ENCODE measurements around the gene FOSL2.

FOSL2 gene

DNA sequence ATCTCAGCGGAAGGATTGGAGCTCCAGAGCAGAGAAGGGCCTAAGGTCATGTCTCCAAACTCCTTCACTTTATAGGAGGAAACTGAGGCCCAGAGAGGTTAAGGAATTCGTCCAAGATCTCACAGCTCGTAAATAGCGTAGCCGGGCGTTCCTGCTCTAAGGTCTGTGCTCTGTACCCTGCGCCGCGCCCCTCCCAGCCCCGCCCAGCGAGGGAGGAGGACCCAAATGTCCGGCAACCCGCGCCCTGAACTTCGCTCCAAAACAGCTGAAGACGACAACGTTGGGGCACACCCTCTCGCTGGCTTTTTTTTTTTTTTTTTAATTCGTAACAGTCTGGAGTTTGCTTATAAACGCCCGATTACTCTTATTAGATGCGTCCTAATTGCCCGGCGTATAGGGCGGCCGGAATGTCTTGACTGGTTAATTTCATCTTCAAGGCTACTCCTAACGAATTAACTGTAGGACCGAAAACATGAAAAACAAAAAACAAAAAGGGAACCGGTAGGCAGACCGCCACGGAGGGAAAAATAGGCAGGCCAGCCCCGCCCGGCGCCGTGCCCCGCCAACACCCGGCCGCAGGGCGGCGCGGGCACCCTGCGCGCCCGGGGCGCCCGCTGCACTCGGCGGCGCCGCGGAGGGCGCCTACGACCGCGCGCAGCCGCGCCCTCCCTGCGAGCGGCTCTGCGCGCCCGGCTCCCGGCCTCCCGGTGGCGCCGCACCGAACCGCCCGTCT lies 928 bp upstream of the FOSL2 start:
- peak overlapping the region; percentile 67 for H3K4me3 ChIP-seq (ENCODE audit: low read depth, low read length)
- peak; percentile 73 for DNase-seq (ENCODE audit: low read depth)

DNA sequence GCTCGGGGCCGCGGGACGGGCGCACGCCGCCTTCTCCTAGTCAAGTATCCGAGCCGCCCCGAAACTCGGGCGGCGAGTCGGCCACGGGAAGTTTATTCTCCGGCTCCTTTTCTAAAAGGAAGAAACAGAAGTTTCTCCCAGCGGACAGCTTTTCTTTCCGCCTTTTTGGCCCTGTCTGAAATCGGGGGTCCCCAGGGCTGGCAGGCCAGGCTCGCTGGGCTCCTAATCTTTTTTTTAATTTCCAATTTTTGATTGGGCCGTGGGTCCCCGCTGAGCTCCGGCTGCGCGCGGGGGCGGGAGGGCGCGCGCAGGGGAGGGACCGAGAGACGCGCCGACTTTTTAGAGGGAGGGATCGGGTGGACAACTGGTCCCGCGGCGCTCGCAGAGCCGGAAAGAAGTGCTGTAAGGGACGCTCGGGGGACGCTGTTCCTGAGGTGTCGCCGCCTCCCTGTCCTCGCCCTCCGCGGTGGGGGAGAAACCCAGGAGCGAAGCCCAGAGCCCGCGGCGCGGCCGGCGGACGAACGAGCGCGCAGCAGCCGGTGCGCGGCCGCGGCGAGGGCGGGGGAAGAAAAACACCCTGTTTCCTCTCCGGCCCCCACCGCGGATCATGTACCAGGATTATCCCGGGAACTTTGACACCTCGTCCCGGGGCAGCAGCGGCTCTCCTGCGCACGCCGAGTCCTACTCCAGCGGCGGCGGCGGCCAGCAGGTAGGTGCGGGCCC lies 617 bp downstream of the FOSL2 start:
- peak overlapping the region; percentile 67 for H3K4me3 ChIP-seq (ENCODE audit: low read depth, low read length)
- DNase-seq (ENCODE audit: low read depth), result no peak

GRCh38 chr2:28394331-28394877 lies 1.7 kb downstream of the FOSL2 start:
- no peak for DNase-seq (ENCODE audit: low read depth)
- H3K4me3 ChIP-seq (ENCODE audit: low read depth, low read length), result peak overlapping the region; percentile 67

DNA sequence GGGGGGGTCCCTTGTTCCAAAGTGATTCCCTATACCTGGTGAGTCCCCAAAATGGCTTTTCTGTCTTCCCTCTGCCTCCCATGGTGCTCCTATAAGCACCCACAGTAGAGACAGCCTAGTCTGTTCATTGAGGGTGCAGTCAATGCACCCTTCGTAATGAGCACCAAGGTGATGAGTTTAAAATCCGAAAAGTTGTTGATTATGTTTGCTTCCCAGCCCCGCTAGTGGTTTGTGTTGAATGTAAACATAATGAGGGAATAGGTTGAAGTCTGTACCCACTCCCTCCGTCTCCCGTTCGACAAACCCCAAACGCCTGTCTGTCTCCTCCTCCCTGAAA lies 2.3 kb downstream of the FOSL2 start:
- no peak for DNase-seq (ENCODE audit: low read depth)
- peak overlapping the region; percentile 67 for H3K4me3 ChIP-seq (ENCODE audit: low read depth, low read length)

DNA sequence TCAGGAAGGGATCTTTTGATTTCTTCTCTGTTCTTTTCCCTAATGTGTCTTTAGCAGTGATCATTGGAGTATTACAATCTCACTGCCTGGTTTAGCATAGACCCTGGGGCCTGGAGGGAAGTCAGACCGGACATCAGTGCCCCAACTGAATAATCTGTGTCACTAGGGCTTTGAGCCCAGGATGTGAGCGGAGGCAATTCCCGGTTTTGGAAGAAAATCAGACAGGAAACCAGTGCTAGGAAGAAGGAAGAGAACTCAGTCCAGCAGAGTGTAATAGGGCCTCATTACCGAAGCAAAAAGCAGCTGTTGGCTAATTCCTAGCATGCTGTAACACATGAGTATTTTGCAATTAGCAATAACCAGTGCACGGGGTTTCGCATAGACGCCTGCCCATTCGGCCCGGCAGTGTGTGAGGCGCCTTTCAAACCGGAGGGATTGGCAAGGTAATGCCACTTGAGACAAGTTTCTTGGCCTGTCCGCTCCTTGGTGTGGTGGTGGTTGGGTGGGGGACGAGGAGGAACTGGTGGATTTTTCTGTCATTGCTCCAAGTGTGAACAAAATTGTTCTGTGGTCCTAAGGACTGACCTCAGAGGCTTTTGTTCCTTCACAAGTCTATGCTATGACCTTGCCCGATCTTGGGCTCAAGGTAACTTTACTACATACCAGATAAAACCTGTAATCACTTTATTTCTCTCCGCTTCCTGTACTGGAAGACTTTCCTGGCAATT lies 2.8 kb downstream of the FOSL2 start:
- no peak for DNase-seq (ENCODE audit: low read depth)
- peak overlapping the region; percentile 67 for H3K4me3 ChIP-seq (ENCODE audit: low read depth, low read length)

- no peak for DNase-seq (ENCODE audit: low read depth)
- H3K4me3 ChIP-seq (ENCODE audit: low read depth, low read length), result peak overlapping the region; percentile 67
These were observed 4.4 kb downstream of the FOSL2 start for GRCh38 chr2:28397043-28397381.

DNA sequence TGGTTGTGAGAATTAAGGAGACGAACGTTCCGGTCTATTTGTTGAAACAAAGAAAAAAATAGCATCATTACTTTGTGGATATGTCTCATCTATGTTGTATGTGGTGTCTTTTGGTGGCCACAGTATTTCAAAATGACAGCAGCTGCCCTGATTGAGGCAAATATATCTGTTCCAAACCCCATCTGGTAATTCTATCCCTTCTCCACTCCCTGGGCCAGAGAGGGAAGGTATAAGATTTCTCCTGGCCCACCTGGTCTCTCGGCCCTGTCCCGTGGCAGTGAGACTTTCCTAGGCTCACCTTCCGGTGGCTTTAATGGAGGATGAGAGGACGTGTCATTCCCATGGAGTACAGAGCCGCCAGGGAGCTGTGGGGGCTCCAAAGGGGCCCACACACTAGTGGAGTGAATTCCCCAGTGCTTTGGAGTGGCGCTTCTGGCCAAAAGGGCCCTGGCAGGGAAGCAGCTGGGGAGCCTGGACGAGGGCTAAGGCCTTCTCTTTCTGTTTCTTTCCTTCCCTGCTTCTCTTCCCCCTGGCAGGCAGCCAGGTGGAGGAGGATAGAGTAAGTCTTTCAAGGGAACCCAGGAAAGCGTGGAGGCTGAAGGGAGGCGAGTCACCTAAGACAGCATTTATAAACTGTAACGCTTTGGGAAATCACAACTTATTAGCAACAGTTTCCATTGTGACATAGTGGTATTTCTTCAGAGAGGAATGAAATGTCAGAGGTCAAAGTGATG lies 5.6 kb downstream of the FOSL2 start:
- peak; percentile 42 for DNase-seq (ENCODE audit: low read depth)
- peak overlapping the region; percentile 67 for H3K4me3 ChIP-seq (ENCODE audit: low read depth, low read length)

DNA sequence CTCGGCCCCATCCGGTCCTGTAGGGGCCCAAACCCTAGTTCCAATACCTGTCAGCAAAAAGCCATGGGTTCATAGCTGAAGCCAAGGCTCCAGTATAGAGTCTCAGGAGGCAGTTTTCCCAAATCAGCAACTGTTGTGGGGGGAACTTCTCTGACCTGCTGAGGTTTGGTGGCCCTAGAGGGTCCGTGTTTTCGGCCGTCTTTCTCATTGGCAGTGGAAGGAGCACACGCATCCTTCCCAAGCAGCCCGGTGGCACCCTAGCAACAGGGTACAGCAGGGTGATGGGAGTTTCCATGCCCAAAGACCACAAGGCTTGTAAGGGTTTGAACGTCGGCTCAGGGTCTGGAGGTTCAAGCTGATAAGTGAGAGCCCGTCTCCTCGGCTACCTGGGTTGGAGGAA lies 6.6 kb downstream of the FOSL2 start:
- DNase-seq (ENCODE audit: low read depth), result no peak
- H3K4me3 ChIP-seq (ENCODE audit: low read depth, low read length), result no peak overlapping the region

DNA sequence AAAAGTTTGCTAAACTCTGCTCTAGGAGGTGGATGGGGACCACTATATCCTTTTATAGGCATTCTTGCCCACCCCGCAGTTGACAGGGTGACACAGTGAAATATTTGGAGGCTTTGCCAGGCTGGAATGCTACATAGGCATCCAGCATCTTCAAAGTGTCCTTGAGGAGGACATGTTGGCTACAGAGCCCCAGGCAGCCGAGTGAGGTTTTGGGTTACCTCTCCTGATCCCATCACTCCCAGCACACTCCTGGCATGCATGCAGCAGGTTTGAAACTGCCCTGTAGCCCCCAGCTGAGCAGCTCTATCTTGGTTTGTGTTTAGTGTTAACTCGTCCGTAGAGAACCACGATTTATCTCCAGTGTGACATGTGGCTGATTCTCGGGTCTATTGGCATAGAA lies 7.3 kb downstream of the FOSL2 start:
- DNase-seq (ENCODE audit: low read depth), result no peak
- H3K4me3 ChIP-seq (ENCODE audit: low read depth, low read length), result no peak overlapping the region

GRCh38 chr2:28400419-28400818 lies 7.8 kb downstream of the FOSL2 start:
- H3K4me3 ChIP-seq (ENCODE audit: low read depth, low read length), result no peak overlapping the region

DNA sequence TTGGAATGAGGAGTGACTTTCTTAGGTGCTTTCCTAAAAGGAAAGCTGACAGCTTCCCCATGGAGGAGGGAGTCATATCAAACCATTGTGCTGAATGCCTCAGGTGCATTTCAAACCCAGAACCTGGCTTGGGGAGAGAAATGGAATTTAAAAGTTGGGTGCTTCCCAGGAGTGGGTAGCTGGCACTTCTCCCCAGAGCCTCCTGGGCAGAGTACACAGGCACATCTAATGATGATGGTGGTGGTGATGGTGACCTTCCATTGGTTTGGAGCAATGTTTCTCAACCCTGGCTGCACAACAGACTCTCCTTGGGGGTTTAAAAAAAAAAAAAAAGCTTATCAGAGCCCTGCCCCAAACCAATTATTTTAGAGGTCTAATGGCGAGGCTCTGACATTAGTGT lies 8.3 kb downstream of the FOSL2 start:
- H3K4me3 ChIP-seq (ENCODE audit: low read depth, low read length), result no peak overlapping the region
- no peak for DNase-seq (ENCODE audit: low read depth)

More at GRCh38 chr2:28400419-28400818, 7.8 kb downstream of the FOSL2 start:
- DNase-seq (ENCODE audit: low read depth), result no peak

DNA sequence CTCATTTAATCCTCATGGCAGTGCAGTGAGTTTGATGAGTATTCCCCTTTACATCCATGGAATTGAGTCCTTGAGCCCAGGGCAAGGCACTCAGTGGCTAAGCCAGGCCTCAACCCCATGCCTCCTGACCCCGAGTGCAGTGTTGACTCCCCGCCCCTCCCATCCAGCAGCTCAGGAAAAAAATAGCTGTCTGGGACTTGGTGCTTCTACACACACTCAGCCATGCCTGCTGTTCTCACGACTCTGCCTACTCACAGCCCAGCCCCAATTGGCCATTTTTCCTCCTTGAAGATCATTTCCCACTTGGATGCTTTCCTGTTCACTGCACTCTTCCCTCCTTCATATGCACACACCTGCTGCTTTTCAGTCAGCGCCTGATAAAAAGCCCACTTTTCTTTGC lies 8.8 kb downstream of the FOSL2 start:
- no peak overlapping the region for H3K4me3 ChIP-seq (ENCODE audit: low read depth, low read length)
- DNase-seq (ENCODE audit: low read depth), result no peak

GRCh38 chr2:28401948-28402550 lies 9.4 kb downstream of the FOSL2 start:
- no peak overlapping the region for H3K4me3 ChIP-seq (ENCODE audit: low read depth, low read length)
- DNase-seq (ENCODE audit: low read depth), result no peak

GRCh38 chr2:28403370-28403956 lies 10.8 kb downstream of the FOSL2 start:
- no peak overlapping the region for H3K4me3 ChIP-seq (ENCODE audit: low read depth, low read length)
- no peak for DNase-seq (ENCODE audit: low read depth)

GRCh38 chr2:28404086-28404485 lies 11.4 kb downstream of the FOSL2 start:
- no peak for DNase-seq (ENCODE audit: low read depth)
- H3K4me3 ChIP-seq (ENCODE audit: low read depth, low read length), result no peak overlapping the region

DNA sequence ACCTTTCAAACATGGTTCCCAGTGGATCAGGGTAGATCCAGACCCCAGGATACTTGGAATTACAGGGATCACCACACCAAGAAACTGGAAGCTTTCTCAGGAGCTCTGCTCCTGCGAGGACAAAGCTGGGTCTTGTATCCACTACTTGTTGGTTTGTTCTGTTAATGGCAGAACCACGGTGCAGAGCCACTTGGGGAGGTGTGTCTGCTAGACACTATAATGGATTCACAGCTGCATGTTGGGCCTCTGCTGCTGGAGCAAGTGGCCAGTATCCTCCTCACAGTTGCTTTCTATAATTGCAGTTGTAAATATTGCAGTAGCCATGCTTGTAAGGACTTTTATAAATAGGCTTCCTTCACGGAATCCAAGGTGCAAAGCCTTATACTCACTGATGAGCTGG lies 12.9 kb downstream of the FOSL2 start:
- DNase-seq (ENCODE audit: low read depth), result no peak
- no peak overlapping the region for H3K4me3 ChIP-seq (ENCODE audit: low read depth, low read length)

GRCh38 chr2:28406276-28407096 lies 13.8 kb downstream of the FOSL2 start:
- H3K4me3 ChIP-seq (ENCODE audit: low read depth, low read length), result no peak overlapping the region
- no peak for DNase-seq (ENCODE audit: low read depth)
